T-helper 2 cell (primary cell): ENCODE results near the gene MYOG.

Experiments
- DNase-seq, 5 experiments: peaks; one replicate each; pipeline versions ENCODE4 v3.0.0 to v3.0.0-alpha.2; 2012 to 2022
- total RNA-seq, 2 donors: gene quantifications; one replicate each; lab custom pipeline; 2026; lab: John Stamatoyannopoulos, UW

Gene MYOG
- 0 reads per million in 2 donors for total RNA-seq

GRCh38 chr1:203085528-203086406 is at the start of gene MYOG:
MYOG (minus strand) TSS chr1:203086012; CDS start chr1:203085961, 51 bp downstream.
- no peak for DNase-seq

GRCh38 chr1:203133970-203134725 is 48.3 kb upstream of the MYOG start:
- no peak for DNase-seq

GRCh38 chr1:203131548-203132200 is 45.9 kb upstream of the MYOG start:
- DNase-seq: no peak

GRCh38 chr1:203130358-203130985 is 44.7 kb upstream of the MYOG start:
- DNase-seq: no peak

- no peak for DNase-seq
Measured at GRCh38 chr1:203129501-203130231, 43.9 kb upstream of the MYOG start.

GRCh38 chr1:203128716-203129500 is 43.1 kb upstream of the MYOG start:
- DNase-seq: no peak

- no peak for DNase-seq
Measured at GRCh38 chr1:203128431-203128715, 42.6 kb upstream of the MYOG start.

- DNase-seq: no peak
Measured at GRCh38 chr1:203127666-203128430, 42.0 kb upstream of the MYOG start, which contains the start of gene ADORA1. ADORA1 (plus strand) TSS chr1:203127726; CDS start chr1:203128842, 1,116 bp downstream.

GRCh38 chr1:203126866-203127665 is 41.3 kb upstream of the MYOG start:
- DNase-seq: no peak

- no peak for DNase-seq
Measured at GRCh38 chr1:203126151-203126865, 40.5 kb upstream of the MYOG start.

- DNase-seq: no peak
Measured at GRCh38 chr1:203124546-203125317, 38.9 kb upstream of the MYOG start.

- DNase-seq: no peak
Measured at GRCh38 chr1:203124011-203124410, 38.2 kb upstream of the MYOG start.

GRCh38 chr1:203122159-203122558 is 36.3 kb upstream of the MYOG start:
- no peak for DNase-seq

GRCh38 chr1:203121186-203122015 is 35.6 kb upstream of the MYOG start:
- no peak for DNase-seq

GRCh38 chr1:203120325-203121153 is 34.7 kb upstream of the MYOG start:
- DNase-seq: no peak
